Gastroesophageal sphincter (tissue), 4 donors: ENCODE measurements around the gene SLC3A2. TPM values are rescaled to one million over a fixed set of nuclear protein-coding genes. Genes with fewer than 3 reads are reported as not detected.
"Not testable (repeated sequence)": the region's sequence is repeated elsewhere in the genome, so short reads cannot be mapped to it uniquely, and the experiment has no call there.

Experiments used
- ATAC-seq: fragments of 150-250 bp; one replicate; pipeline ENCODE4 v1.9.1; 2016; ENCODE audit warnings: mild to moderate bottlenecking, moderate library complexity
- H3K27ac ChIP-seq, 4 donors: fragments of 200-600 bp; sonication (generic) in 3 of 4; 1 replicate in 3 of 4; 2 replicates in 1 of 4; pipeline ENCODE4 v1.5.1; 2016 to 2019
- H3K27me3 ChIP-seq: fragments of 200-600 bp; sonication (generic); one replicate; pipeline ENCODE4 v1.5.1; 2019
- H3K36me3 ChIP-seq, 2 donors: fragments of 200-600 bp; sonication (generic); one replicate each; pipeline ENCODE4 v1.5.1; 2019; ENCODE audit warnings: control low read depth in 1 of 2
- H3K4me1 ChIP-seq, 3 donors: fragments of 200-600 bp; sonication (generic); 1 replicate in 2 of 3; 2 replicates in 1 of 3; pipeline ENCODE4 v1.5.1; 2016 to 2019; ENCODE audit warnings: control low read depth in 2 of 3
- H3K4me3 ChIP-seq, 2 donors: fragments of 200-600 bp; sonication (generic); one replicate each; pipeline ENCODE4 v1.5.1; 2019; ENCODE audit warnings: mild to moderate bottlenecking in 1 of 2, moderate library complexity in 1 of 2
- H3K9me3 ChIP-seq, 3 donors: fragments of 200-600 bp; sonication (generic); one replicate each; pipeline ENCODE4 v1.5.1; 2017 to 2019; ENCODE audit warnings: control low read depth in 2 of 3
- EP300 ChIP-seq: sonication (generic); formaldehyde crosslinking; IDR thresholded peaks from one replicate; pipeline ENCODE4 v1.6.1; 2017; ENCODE audit warnings: antibody characterized with exemption, mild to moderate bottlenecking
- POLR2A ChIP-seq, 2 donors: fragments of 450-650 bp; IDR thresholded peaks; one replicate each; pipeline ENCODE4 v1.6.1; 2017; ENCODE audit warnings: antibody characterized with exemption in 2 of 2, mild to moderate bottlenecking in 2 of 2, moderate library complexity in 1 of 2
- POLR2AphosphoS5 ChIP-seq: sonication (generic); formaldehyde crosslinking; IDR thresholded peaks from one replicate; pipeline ENCODE4 v1.6.1; 2017; ENCODE audit warnings: antibody characterized with exemption
- WGBS, 2 donors: methylation state at CpG; one replicate each; pipeline ENCODE4 v1.1.5; 2018; ENCODE audit warnings: low coverage in 1 of 2; 5-methylcytosine and 5-hydroxymethylcytosine counted together
- total RNA-seq, 4 donors: library from RNA; depleted of rRNA; stranded (reverse); fragments of >200 nt; gene quantifications; one replicate each; pipeline ENCODE4 v1.1.0, GENCODE V29; 2016
- TF ChIP-seq, protein P1 (sequence below), 4 experiments: fragments of 200-600 bp in 2 of 4; fragments of 450-650 bp in 2 of 4; sonication (generic) in 1 of 4; IDR thresholded peaks; one replicate each; pipeline ENCODE4 v1.5.1; 2017 to 2019; ENCODE audit warnings: antibody characterized with exemption in 4 of 4, mild to moderate bottlenecking in 2 of 4, moderate library complexity in 2 of 4

The SLC3A2 gene
- total RNA-seq, 4 donors from 2014 or later: 66.9 to 144 (median 80.2) TPM

DNA sequence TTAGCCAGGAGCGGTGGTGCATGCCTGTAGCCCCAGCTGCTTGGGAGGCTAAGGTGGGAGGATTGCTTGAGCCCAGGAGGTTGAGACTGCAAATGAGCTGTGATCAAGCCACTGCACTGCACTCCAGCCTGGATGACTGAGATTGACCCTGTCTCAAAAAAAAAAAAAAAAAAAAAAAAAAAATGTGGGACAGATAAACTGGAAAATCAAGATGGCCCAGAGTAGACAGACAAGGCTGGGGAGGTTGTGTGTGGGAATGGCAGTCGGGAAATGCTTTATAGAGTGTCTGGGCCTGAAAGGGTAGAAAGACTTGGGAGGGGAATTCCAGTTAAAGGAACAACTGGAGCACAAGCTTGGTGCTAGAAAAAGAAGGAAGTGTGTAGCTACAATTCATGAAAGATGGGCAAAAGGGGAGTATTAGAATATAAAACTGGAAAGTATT, 23.1 kb upstream of the SLC3A2 start:
- H3K4me1 ChIP-seq: peaks cover 10 to 39% (median 24%) of the 10 kb centered on the region in 3 donors
- ATAC-seq: no peak
- H3K27me3 ChIP-seq: no peaks in the 10 kb centered on the region
- H3K9me3 ChIP-seq: no peaks in the 10 kb centered on the region
- no peak overlapping the region for H3K4me3 ChIP-seq
- no peak overlapping the region for H3K27ac ChIP-seq
- TF ChIP-seq POLR2AphosphoS5 (no peak), POLR2A (IDR thresholded peaks at IDR 0.05) (no peak), EP300 (no peak)
- TF ChIP-seq, protein P1, sequence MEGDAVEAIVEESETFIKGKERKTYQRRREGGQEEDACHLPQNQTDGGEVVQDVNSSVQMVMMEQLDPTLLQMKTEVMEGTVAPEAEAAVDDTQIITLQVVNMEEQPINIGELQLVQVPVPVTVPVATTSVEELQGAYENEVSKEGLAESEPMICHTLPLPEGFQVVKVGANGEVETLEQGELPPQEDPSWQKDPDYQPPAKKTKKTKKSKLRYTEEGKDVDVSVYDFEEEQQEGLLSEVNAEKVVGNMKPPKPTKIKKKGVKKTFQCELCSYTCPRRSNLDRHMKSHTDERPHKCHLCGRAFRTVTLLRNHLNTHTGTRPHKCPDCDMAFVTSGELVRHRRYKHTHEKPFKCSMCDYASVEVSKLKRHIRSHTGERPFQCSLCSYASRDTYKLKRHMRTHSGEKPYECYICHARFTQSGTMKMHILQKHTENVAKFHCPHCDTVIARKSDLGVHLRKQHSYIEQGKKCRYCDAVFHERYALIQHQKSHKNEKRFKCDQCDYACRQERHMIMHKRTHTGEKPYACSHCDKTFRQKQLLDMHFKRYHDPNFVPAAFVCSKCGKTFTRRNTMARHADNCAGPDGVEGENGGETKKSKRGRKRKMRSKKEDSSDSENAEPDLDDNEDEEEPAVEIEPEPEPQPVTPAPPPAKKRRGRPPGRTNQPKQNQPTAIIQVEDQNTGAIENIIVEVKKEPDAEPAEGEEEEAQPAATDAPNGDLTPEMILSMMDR (IDR thresholded peaks at IDR 0.05): no peak
- H3K36me3 ChIP-seq: peaks cover 5 to 16% of the 10 kb centered on the region in 2 donors
- WGBS, 2 donors: 33 to 50% methylated on average over 1 of the region's 2 CpGs

DNA sequence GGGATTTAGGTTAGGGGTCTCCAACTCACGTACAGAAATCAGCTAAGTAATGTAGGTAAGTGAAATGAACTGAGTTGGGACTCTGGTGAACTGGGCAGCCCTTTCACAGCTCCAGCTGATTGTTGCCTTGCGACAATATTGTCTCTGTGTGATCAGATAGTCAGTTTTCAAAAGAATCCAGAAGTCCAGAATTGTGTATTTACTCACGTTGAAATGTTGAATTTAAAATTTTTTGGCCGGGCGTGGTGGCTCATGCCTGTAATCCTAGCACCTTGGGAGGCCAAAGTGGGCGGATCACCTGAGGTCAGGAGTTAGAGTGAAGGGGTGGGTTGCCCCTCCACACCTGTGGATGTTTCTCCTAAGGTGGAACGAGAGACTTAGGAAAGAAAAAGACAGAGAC, 22.5 kb upstream of the SLC3A2 start:
- Histone ChIP-seq H3K36me3 (peaks cover 4 to 9% of the 10 kb centered on the region in 2 donors), H3K9me3 (no peaks in the 10 kb centered on the region), H3K4me3 (no peak overlapping the region), H3K27ac (no peak overlapping the region), H3K27me3 (no peaks in the 10 kb centered on the region), H3K4me1 (peaks cover 10 to 32% (median 22%) of the 10 kb centered on the region in 3 donors)
- WGBS, 2 donors: 77 to 86% methylated on average over 5 to 7 of the region's 7 CpGs
- ATAC-seq: no peak
- no peak for TF ChIP-seq EP300
- TF ChIP-seq, protein P1 (IDR thresholded peaks at IDR 0.05): no peak
- no peak for TF ChIP-seq POLR2A (IDR thresholded peaks at IDR 0.05)
- TF ChIP-seq POLR2AphosphoS5: no peak

DNA sequence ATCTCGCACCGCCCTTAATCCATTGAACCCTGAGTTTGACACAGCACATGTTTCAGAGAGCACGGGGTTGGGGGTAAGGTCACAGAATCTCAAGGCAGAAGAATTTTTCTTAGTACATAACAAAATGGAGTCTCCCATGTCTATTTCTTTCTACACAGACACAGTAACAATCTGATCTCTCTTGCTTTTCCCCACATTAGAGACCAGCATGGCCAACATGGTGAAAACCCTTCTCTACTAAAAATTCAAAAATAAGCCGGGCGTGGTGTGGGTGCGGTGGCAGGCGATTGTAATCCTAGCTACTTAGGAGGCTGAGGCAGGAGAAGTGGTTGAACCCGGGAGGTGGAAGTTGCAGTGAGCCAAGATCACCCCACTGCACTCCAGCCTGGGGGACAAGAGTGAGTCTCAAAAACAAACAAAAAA, 21.4 kb upstream of the SLC3A2 start:
- 72 to 82% methylated on average over 3 to 6 of the region's 8 CpGs for WGBS, 2 donors
- H3K9me3 ChIP-seq, H3K36me3 ChIP-seq, H3K27ac ChIP-seq, H3K27me3 ChIP-seq, H3K4me3 ChIP-seq, ATAC-seq: not testable (repeated sequence)
- H3K4me1 ChIP-seq: peaks cover 1 to 21% (median 11%) of the 10 kb centered on the region in 3 donors

DNA sequence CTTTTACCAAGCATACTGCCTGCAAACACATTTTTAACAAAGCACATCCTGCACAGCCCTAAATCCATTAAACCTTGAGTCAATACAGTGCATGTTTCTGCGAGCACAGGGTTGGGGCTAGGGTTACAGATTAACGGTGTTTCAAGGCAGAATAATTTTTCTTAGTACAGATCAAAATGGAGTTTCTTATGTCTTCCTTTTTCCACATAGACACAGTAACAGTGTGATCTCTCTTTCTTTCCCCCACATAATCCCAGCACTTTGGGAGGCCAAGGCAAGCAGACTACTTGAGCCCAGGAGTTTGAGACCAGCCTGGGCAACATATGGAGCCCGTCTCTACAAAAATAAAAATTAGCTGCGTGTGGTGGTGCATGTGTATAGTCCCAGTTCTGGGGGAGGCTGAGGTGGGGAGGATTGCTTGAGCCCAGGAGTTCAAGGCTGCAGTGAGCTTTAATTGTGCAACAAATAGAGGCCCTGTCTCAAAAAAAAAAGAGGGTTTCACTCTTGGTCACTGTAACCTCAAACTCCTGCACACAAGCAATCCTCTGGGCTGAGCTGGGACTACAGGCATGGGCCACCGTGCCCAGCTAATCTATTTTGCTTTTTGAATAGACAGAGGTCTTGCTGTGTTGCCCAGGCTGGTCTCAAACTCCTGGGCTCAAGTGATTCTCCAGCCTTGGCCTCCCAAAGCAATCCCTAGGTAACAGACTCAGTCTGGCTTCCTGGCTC, 19.7 kb upstream of the SLC3A2 start:
- H3K4me1 ChIP-seq: peaks cover 0 to 13% (median 6%) of the 10 kb centered on the region in 3 donors
- TF ChIP-seq EP300 (no peak), POLR2AphosphoS5 (no peak), POLR2A (IDR thresholded peaks at IDR 0.05) (no peak)
- TF ChIP-seq, protein P1 (IDR thresholded peaks at IDR 0.05): no peak
- 67 to 80% methylated on average over 2 to 4 of the region's 5 CpGs for WGBS, 2 donors
- H3K36me3 ChIP-seq: no peaks in the 10 kb centered on the region
- no peak overlapping the region for H3K4me3 ChIP-seq
- H3K27ac ChIP-seq: no peak overlapping the region
- no peaks in the 10 kb centered on the region for H3K27me3 ChIP-seq
- ATAC-seq: no peak
- no peaks in the 10 kb centered on the region for H3K9me3 ChIP-seq

DNA sequence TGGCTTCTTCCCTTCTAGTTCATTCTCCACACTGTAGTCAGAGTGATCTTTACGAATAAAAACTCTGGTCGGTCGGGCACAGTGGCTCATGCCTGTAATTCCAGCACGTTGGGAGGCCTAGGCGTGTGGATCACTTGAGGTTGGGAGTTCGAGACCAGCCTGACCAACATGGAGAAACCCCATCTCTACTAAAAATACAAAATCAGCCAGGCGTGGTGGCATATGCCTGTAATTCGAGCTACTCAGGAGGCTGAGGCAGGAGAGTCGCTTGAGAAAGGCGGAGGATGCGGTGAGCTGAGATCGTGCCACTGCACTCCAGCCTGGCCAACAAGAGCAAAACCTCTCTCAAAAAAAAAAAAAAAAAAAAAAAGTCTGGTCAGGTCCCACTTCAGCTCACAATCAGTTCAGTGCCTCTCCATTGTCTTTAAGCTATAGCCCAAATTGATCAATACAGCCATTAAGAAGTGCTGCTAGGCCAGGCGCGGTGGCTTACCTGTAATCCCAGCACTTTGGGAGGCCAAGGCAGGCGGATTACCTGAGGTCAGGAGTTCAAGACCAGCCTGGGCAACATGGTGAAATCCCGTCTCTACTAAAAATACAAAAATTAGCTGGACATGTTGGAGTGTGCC, 19.0 kb upstream of the SLC3A2 start:
- WGBS, 2 donors: 79 to 92% methylated on average over 6 to 9 of the region's 16 CpGs
- H3K4me1 ChIP-seq, ATAC-seq, H3K9me3 ChIP-seq, H3K27ac ChIP-seq, H3K4me3 ChIP-seq, H3K36me3 ChIP-seq, H3K27me3 ChIP-seq: not testable (repeated sequence)
